HepG2 (cell line): ENCODE results near the gene BTD. TPM values are rescaled to one million over a fixed set of nuclear protein-coding genes. Genes with fewer than 3 reads are reported as not detected.

Source experiments
- ARID5B ChIP-seq: IDR thresholded peaks from 2 replicates; pipeline ENCODE4 v1.4.0; 2020; ENCODE audit warnings: mild to moderate bottlenecking, missing genetic modification reagents
- ATF3 ChIP-seq: sonication (generic); formaldehyde crosslinking; IDR thresholded peaks from 2 replicates; pipeline ENCODE4 v1.4.0; 2020; ENCODE audit warnings: missing genetic modification reagents
- BRF2 ChIP-seq: sonication (generic); formaldehyde crosslinking; IDR thresholded peaks from 2 replicates; pipeline ENCODE4 v1.8.1; 2022; ENCODE audit warnings: mild to moderate bottlenecking, missing genetic modification reagents
- HNF1B ChIP-seq: sonication (generic); formaldehyde crosslinking; IDR thresholded peaks from 2 replicates; pipeline ENCODE4 v1.5.1; 2020; ENCODE audit warnings: mild to moderate bottlenecking, moderate library complexity, missing genetic modification reagents
- HNF4A ChIP-seq: sonication (generic); formaldehyde crosslinking; IDR thresholded peaks from 2 replicates; pipeline ENCODE4 v1.4.0; 2020; ENCODE audit warnings: missing genetic modification reagents
- MYC ChIP-seq: sonication (generic); formaldehyde crosslinking; IDR thresholded peaks from 2 replicates; pipeline ENCODE4 v1.9.0; 2021; ENCODE audit warnings: missing genetic modification reagents, borderline replicate concordance
- NFYB ChIP-seq: sonication (generic); formaldehyde crosslinking; IDR thresholded peaks from 2 replicates; pipeline ENCODE4 v1.4.0; 2020; ENCODE audit warnings: missing genetic modification reagents
- SMARCE1 ChIP-seq: fragments of 450-650 bp; IDR thresholded peaks from 2 replicates; pipeline ENCODE4 v1.6.1; 2017; ENCODE audit warnings: borderline replicate concordance
- SOX5 ChIP-seq: IDR thresholded peaks from 2 replicates; pipeline ENCODE4 v1.6.1; 2016; ENCODE audit warnings: borderline replicate concordance
- SOX6 ChIP-seq, 2 experiments: fragments of 450-650 bp in 1 of 2; sonication (generic) in 1 of 2; formaldehyde crosslinking in 1 of 2; IDR thresholded peaks; 2 replicates each; pipeline versions ENCODE4 v1.4.0 to v1.6.1; 2017 to 2020; ENCODE audit warnings: antibody characterized with exemption in 1 of 2, mild to moderate bottlenecking in 1 of 2, missing genetic modification reagents in 1 of 2
- THAP7 ChIP-seq: sonication (generic); formaldehyde crosslinking; IDR thresholded peaks from 2 replicates; pipeline ENCODE4 v1.8.1; 2023; ENCODE audit warnings: mild to moderate bottlenecking, missing genetic modification reagents
- ZFX ChIP-seq: sonication (generic); formaldehyde crosslinking; IDR thresholded peaks from 2 replicates; pipeline ENCODE4 v1.4.0; 2020; ENCODE audit warnings: mild to moderate bottlenecking, low read depth, missing genetic modification reagents, moderate library complexity
- ZMAT5 ChIP-seq: sonication (generic); formaldehyde crosslinking; IDR thresholded peaks from 2 replicates; pipeline ENCODE4 v1.5.0; 2020; ENCODE audit warnings: mild to moderate bottlenecking, low read depth, missing genetic modification reagents, borderline replicate concordance
- ZNF276 ChIP-seq: sonication (generic); formaldehyde crosslinking; IDR thresholded peaks from 2 replicates; pipeline ENCODE4 v1.4.0; 2020; ENCODE audit warnings: mild to moderate bottlenecking, low read depth, missing genetic modification reagents
- ZNF3 ChIP-seq: IDR thresholded peaks from 2 replicates; pipeline ENCODE4 v1.7.0; 2017; ENCODE audit warnings: inconsistent platforms
- ZNF441 ChIP-seq: sonication (generic); formaldehyde crosslinking; IDR thresholded peaks from 2 replicates; pipeline ENCODE4 v1.7.0; 2021; ENCODE audit warnings: missing genetic modification reagents, borderline replicate concordance
- ZNF577 ChIP-seq: sonication (generic); formaldehyde crosslinking; IDR thresholded peaks from 2 replicates; pipeline ENCODE4 v1.4.0; 2020; ENCODE audit warnings: mild to moderate bottlenecking, low read depth, missing genetic modification reagents, borderline replicate concordance
- ZNF644 ChIP-seq: IDR thresholded peaks from 2 replicates; pipeline ENCODE4 v1.6.1; 2016; ENCODE audit warnings: low read depth
- ZNF709 ChIP-seq: sonication (generic); formaldehyde crosslinking; IDR thresholded peaks from 2 replicates; pipeline ENCODE4 v1.5.0; 2020; ENCODE audit warnings: mild to moderate bottlenecking, missing genetic modification reagents
- polyA plus RNA-seq, 8 experiments: library from polyadenylated mRNA; depleted of rRNA in 3 of 8; stranded (reverse) in 7 of 8; unstranded in 1 of 8; fragments of >200 nt; fragmentation: Illumina TruSeq in 4 of 8; extraction: Trizol in 4 of 8; gene quantifications; 2 replicates each; pipeline versions ENCODE4 v1.2.1 to v1.2.3, GENCODE V29; 2011 to 2016; ENCODE audit warnings: low read depth in 4 of 8, missing spikeins in 1 of 8, mixed read lengths in 1 of 8; ENCODE audit not compliant: insufficient read depth in 1 of 8
- total RNA-seq, 5 experiments: library from RNA; depleted of rRNA; stranded (reverse); fragments of >200 nt; fragmentation: Illumina TruSeq; extraction: Trizol; gene quantifications; 2 replicates each; pipeline ENCODE4 v1.2.3, GENCODE V29; 2016; ENCODE audit warnings: low read depth in 1 of 5

BTD gene
- total and polyA plus RNA-seq, 2 of the 13 experiments (the other 11 are each of a cell fraction or from before 2014, with no cell fraction given), result 15.7 to 35.5 TPM

GRCh38 chr3:15553749-15554148, 47.8 kb upstream of the BTD start (continued):
- TF ChIP-seq ZFX (CRISPR knock-in tag) (peak; percentile 46; the same call in 1 of the 2 replicates), HNF1B (0 out of 2 replicates have a peak, but pooled peaks have one; percentile 30), ZNF644 (CRISPR knock-in tag) (peak; percentile 50; the same call in 1 of the 2 replicates), ZNF577 (CRISPR knock-in tag) (no peak), MYC (CRISPR knock-in tag) (no peak), SOX6 (IDR thresholded peaks at IDR 0.05) (no peak), SOX6 (CRISPR knock-in tag; IDR thresholded peaks at IDR 0.05) (peak; percentile 37; the same call in 1 of the 2 replicates), ZNF441 (CRISPR knock-in tag) (no peak), BRF2 (CRISPR knock-in tag) (no peak), ZNF276 (CRISPR knock-in tag) (no peak), ZNF3 (CRISPR knock-in tag) (no peak), SMARCE1 (no peak), ZMAT5 (CRISPR knock-in tag) (no peak), HNF4A (CRISPR knock-in tag) (0 out of 2 replicates have a peak, but pooled peaks have one; percentile 14), THAP7 (CRISPR knock-in tag) (no peak), ARID5B (CRISPR knock-in tag) (peak; percentile 56; the same call in 1 of the 2 replicates), ZNF709 (CRISPR knock-in tag) (0 out of 2 replicates have a peak, but pooled peaks have one; percentile 20), SOX5 (0 out of 2 replicates have a peak, but pooled peaks have one; percentile 30), ATF3 (no peak), NFYB (peak; percentile 44)
